ENCODE data around the gene VAV2. TPM values are rescaled to one million over a fixed set of nuclear protein-coding genes. Genes with fewer than 3 reads are reported as not detected.

The VAV2 gene
- total and polyA plus RNA-seq, 12 donors, result 2.9 to 7.1 (median 5.0) TPM

DNA sequence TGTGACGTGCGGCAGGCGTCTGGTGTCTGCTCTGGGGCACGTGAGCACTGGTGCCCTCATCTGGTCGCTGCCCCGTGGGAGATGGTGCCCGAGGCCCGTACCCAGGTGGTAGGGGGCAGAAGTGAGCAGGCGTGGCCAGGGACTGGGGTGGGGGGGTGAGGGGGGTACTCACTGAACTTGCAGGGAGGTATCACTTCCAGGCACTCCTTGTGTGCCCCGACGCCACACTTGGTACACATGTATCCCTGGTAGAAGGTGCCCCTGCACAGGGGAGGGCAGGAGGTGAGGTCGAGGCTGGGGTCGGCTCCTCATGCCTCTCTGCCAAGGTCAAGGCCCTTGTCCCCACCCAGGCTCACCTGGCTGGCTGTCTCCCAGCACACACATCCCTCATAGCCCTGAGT, 208.8 kb downstream of the VAV2 start:
- WGBS, 2 donors, result 81 to 84% methylated on average over 13 of the region's 13 CpGs
- peaks cover 0 to 23% (median 0%) of the 10 kb centered on the region in 9 donors for H3K4me1 ChIP-seq
- ATAC-seq, result peak in 1 of 8 donors; percentile 29
- intact Hi-C loops (cut with DNase I), result loop anchor here in 4 of 10 donors (2.0 kb wide), 1 partner anchor 211 kb away; no protein-coding TSS in a partner anchor
- no peak for DNase-seq
- H3K9me3 ChIP-seq, result no peaks in the 10 kb centered on the region
- H3K36me3 ChIP-seq, result peaks cover 0 to 39% (median 0%) of the 10 kb centered on the region in 9 donors
- TF ChIP-seq, protein P1, sequence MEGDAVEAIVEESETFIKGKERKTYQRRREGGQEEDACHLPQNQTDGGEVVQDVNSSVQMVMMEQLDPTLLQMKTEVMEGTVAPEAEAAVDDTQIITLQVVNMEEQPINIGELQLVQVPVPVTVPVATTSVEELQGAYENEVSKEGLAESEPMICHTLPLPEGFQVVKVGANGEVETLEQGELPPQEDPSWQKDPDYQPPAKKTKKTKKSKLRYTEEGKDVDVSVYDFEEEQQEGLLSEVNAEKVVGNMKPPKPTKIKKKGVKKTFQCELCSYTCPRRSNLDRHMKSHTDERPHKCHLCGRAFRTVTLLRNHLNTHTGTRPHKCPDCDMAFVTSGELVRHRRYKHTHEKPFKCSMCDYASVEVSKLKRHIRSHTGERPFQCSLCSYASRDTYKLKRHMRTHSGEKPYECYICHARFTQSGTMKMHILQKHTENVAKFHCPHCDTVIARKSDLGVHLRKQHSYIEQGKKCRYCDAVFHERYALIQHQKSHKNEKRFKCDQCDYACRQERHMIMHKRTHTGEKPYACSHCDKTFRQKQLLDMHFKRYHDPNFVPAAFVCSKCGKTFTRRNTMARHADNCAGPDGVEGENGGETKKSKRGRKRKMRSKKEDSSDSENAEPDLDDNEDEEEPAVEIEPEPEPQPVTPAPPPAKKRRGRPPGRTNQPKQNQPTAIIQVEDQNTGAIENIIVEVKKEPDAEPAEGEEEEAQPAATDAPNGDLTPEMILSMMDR (IDR thresholded peaks at IDR 0.05), result no peak
- no peak overlapping the region for H3K27ac ChIP-seq
- no peak overlapping the region for H3K4me3 ChIP-seq
- H3K27me3 ChIP-seq, result no peaks in the 10 kb centered on the region

DNA sequence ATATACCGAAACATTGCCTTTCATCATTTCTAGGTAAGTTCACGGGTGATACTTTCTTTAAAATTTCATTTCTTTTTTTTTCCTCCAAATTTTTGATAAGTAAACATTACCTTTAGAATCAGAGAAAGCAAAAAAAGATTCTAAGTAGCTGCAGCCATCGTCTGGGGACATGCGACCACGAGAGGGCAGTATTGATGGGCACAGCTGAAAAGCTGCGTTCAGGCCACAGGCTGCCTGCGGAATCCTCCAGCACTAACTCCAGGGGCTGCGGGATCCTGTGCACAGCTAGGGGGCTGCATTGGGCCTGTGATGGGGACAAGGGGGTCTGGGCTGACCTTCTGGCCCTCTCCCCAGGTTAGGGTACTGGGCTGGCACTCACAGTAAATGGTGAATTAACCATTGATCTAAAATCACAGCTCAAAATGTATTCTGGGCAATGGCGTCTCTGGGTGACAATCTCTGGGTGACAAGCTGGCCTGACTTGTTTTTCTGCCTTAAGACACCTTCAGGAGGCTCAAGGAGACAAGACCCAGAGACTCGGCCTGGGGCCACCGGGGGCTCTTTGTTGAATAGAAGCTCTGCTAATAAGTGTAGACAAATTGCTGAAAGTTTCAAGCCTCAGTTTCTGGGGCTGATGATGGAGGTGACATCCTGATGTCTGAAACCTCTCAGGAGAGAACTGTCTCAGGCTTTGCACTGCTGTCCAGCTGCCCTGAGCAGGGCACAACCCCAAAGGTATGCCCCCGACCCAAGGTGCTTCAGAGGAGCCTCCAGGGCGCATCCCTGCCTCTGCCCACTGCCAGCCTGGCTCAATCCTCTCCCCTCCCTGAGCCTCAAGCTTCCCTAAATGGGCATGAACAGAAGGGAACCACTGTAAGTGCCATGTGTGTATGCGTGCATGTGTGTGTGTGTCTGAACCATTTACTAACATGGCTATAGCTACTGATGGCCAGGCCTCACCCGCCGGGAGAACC, 209.7 kb downstream of the VAV2 start:
- H3K4me1 ChIP-seq, result peaks cover 0 to 16% (median 0%) of the 10 kb centered on the region in 9 donors
- DNase-seq (peak; percentile 69 to 74), ATAC-seq (peak in 7 of 8 donors; percentile 34 to 73 (median 62))
- intact Hi-C loops (cut with DNase I), result loop anchor here in 4 of 10 donors (2.0 kb wide), 1 partner anchor 212 kb away; no protein-coding TSS in a partner anchor
- no peaks in the 10 kb centered on the region for H3K9me3 ChIP-seq
- no peak overlapping the region for H3K27ac ChIP-seq
- TF ChIP-seq, protein P1 (IDR thresholded peaks at IDR 0.05), result peak; percentile 69 to 89 (median 81)
- H3K27me3 ChIP-seq, result no peaks in the 10 kb centered on the region
- peaks cover 0 to 39% (median 0%) of the 10 kb centered on the region in 9 donors for H3K36me3 ChIP-seq
- H3K4me3 ChIP-seq, result no peak overlapping the region
- WGBS, 2 donors, result 53 to 56% methylated on average over 16 of the region's 16 CpGs

DNA sequence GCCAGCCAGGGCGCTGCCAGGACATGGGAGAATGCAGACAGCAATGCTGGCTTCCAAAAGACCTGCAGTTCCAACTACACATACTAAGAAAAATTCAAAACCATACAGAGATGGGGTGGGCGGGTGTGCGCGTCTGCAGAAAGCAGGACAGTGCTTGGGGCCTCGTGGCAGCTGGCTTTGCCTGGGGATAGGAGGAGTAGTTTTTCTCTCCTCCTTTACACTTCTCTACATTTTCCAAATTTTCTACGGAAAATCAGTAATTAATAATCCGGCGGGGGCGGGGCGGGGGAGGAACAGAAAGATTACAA, 210.3 kb downstream of the VAV2 start:
- Histone ChIP-seq H3K27me3 (no peaks in the 10 kb centered on the region), H3K9me3 (no peaks in the 10 kb centered on the region), H3K36me3 (peaks cover 0 to 42% (median 0%) of the 10 kb centered on the region in 9 donors), H3K27ac (no peak overlapping the region), H3K4me1 (peaks cover 0 to 12% (median 2%) of the 10 kb centered on the region in 9 donors), H3K4me3 (no peak overlapping the region)
- ATAC-seq, result no peak
- intact Hi-C loops (cut with DNase I), result loop anchor here in 4 of 10 donors (2.0 kb wide), 1 partner anchor 213 kb away; no protein-coding TSS in a partner anchor
- TF ChIP-seq, protein P1 (IDR thresholded peaks at IDR 0.05), result no peak
- WGBS, 2 donors, result 89 to 95% methylated on average over 10 of the region's 10 CpGs
- DNase-seq, result no peak

DNA sequence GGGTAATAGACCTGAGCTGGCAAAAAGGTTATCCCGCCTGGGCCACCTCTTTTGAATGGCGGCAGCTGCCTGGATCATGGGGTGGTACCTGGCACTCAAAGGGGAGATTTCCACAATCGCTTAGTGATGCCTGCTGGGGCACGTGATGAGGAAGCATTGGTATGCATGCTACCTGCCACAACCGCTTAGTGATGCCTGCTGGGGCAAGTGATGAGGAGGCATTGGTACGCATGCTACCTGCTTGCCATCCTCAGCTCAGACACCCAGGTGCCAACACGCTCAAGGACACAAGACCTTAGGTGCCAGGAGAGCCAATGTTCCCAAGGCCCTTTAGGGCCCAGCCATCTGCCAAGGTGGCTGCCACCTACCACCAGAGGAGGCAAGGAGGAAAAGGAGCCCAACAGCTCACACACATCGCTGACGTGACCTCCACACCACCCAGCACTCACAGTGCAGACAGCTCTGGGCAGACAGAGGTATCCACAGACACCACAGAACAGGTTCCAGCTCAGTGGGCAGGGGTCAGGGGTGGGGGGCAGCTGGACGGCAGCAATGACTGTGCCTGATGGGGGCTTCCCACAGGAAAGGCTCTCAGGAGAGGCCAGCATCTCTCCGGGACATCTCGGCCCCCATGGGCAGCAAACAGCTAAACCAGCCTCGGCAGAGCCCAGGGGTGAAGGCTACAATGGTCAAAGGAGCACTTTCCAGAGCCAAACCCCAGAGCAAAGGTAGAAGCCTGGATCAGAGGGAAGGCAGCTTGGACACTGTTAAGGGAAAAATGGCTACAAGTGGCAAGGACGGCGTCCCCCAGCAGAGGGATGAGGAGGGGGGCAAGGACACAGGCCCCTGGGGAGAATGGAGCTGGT, 210.9 kb downstream of the VAV2 start:
- Histone ChIP-seq H3K4me3 (no peak overlapping the region), H3K27me3 (no peaks in the 10 kb centered on the region), H3K27ac (no peak overlapping the region), H3K36me3 (peaks cover 0 to 42% (median 0%) of the 10 kb centered on the region in 9 donors), H3K4me1 (peaks cover 0 to 18% (median 5%) of the 10 kb centered on the region in 9 donors), H3K9me3 (no peaks in the 10 kb centered on the region)
- ATAC-seq (no peak), DNase-seq (peak in 1 of 2 donors; percentile 8)
- 94 to 98% methylated on average over 15 of the region's 15 CpGs for WGBS, 2 donors
- TF ChIP-seq, protein P1 (IDR thresholded peaks at IDR 0.05), result no peak
- intact Hi-C loops (cut with DNase I), result no loop called here
